Endothelial cell of umbilical vein (primary cell): Measurements from ENCODE around the gene SH3RF3. TPM values are rescaled to one million over a fixed set of nuclear protein-coding genes. Genes with fewer than 3 reads are reported as not detected.
A peak's percentile ranks its signal among the peaks of the same experiment; 100 is the strongest.

Experiments
- BruUV-seq: library from RNA; stranded (reverse); fragments of 400-500 nt; replicated peaks from 2 replicates; lab custom pipeline; 2021; lab: Mats Ljungman, UMichigan
- CTCF ChIA-PET: fragments of 300-600, 350-600 bp; sonication (Branson Sonifier 250); formaldehyde crosslinking; loops from one replicate; lab custom pipeline; 2021; ENCODE audit warnings: antibody characterized with exemption, inconsistent platforms; lab: Charles Lee
- POLR2A ChIA-PET: fragments of 300-600, 350-600 bp; sonication (Branson Sonifier 250); formaldehyde crosslinking; loops from one replicate; lab custom pipeline; 2021; ENCODE audit warnings: antibody characterized with exemption, inconsistent platforms; lab: Charles Lee
- DNase-seq: peaks from one replicate; pipeline ENCODE4 v3.0.0-alpha.2; 2011; ENCODE audit warnings: low read depth, low spot score
- FAIRE-seq: peaks from 2 replicates; lab custom pipeline; 2011; peaks lifted over from hg19 to GRCh38; lab: Jason Lieb, UNC
- H2AFZ ChIP-seq: 2 replicates; pipeline ENCODE4 v1.6.0; 2012; ENCODE audit warnings: low read depth, low read length, control low read depth, inconsistent platforms
- H3K27ac ChIP-seq: 2 replicates; pipeline ENCODE4 v1.5.1; 2011; ENCODE audit warnings: low read depth, mild to moderate bottlenecking, control low read depth, low read length, moderate library complexity; ENCODE audit not compliant: insufficient read depth
- H3K27me3 ChIP-seq, 2 experiments: 2 replicates each; pipeline versions ENCODE4 v1.6.0 to v1.6.1; 2011; ENCODE audit warnings: low read length in 2 of 2, mixed read lengths in 1 of 2; ENCODE audit not compliant: control insufficient read depth in 2 of 2, insufficient read depth in 2 of 2
- H3K36me3 ChIP-seq, 2 experiments: 2 replicates in 1 of 2; 3 replicates in 1 of 2; pipeline ENCODE4 v1.5.1; 2011; ENCODE audit warnings: low read length in 2 of 2, mild to moderate bottlenecking in 1 of 2, moderate library complexity in 1 of 2; ENCODE audit not compliant: control insufficient read depth in 2 of 2, insufficient read depth in 2 of 2; ENCODE audit errors: extremely low read depth in 1 of 2
- H3K4me1 ChIP-seq: 3 replicates; pipeline ENCODE4 v1.5.1; 2011; ENCODE audit warnings: mild to moderate bottlenecking, low read length; ENCODE audit not compliant: control insufficient read depth, insufficient read depth; ENCODE audit errors: extremely low read depth
- H3K4me2 ChIP-seq: 2 replicates; pipeline ENCODE4 v1.6.1; 2011; ENCODE audit warnings: low read length, control low read depth, mixed read lengths; ENCODE audit not compliant: insufficient read depth
- H3K4me3 ChIP-seq, 3 experiments: fragments of 200-600 bp in 1 of 3; sonication (generic), shearing (Covaris generic) in 1 of 3; replicated peaks in 1 of 3; 2 replicates each; pipeline ENCODE4 v1.5.1; 2011 to 2016; ENCODE audit warnings: control low read depth in 3 of 3, low read length in 3 of 3, mild to moderate bottlenecking in 2 of 3, inconsistent platforms in 1 of 3, low read depth in 1 of 3, moderate library complexity in 1 of 3; ENCODE audit not compliant: insufficient read depth in 1 of 3
- H3K79me2 ChIP-seq: 2 replicates; pipeline ENCODE4 v1.6.0; 2012; ENCODE audit warnings: low read length, inconsistent platforms; ENCODE audit not compliant: control insufficient read depth, insufficient read depth
- H3K9ac ChIP-seq: replicated peaks from 2 replicates; pipeline ENCODE3; 2011; ENCODE audit warnings: low read length, control low read depth; ENCODE audit not compliant: insufficient read depth; ENCODE audit errors: extremely low read depth
- H3K9me1 ChIP-seq: replicated peaks from 3 replicates; pipeline ENCODE4 v1.6.0; 2011; ENCODE audit warnings: mild to moderate bottlenecking, low read length; ENCODE audit not compliant: control insufficient read depth, insufficient read depth; ENCODE audit errors: extremely low read depth
- H3K9me3 ChIP-seq: replicated peaks from 2 replicates; pipeline ENCODE4 v1.5.1; 2012; ENCODE audit warnings: low read length, inconsistent platforms; ENCODE audit not compliant: control insufficient read depth, insufficient read depth
- H4K20me1 ChIP-seq: replicated peaks from 2 replicates; pipeline ENCODE3; 2011; ENCODE audit warnings: mild to moderate bottlenecking, low read length; ENCODE audit not compliant: control insufficient read depth, insufficient read depth; ENCODE audit errors: extremely low read depth
- CTCF ChIP-seq, 2 donors: IDR thresholded peaks; 1 replicate in 1 of 2; 2 replicates in 1 of 2; pipeline ENCODE4 v1.5.1; 2011; ENCODE audit warnings: low read length in 2 of 2, mild to moderate bottlenecking in 2 of 2, moderate library complexity in 2 of 2, control low read depth in 1 of 2, inconsistent platforms in 1 of 2, low read depth in 1 of 2; ENCODE audit not compliant: insufficient read depth in 1 of 2; ENCODE audit errors: extremely low read depth in 1 of 2
- EZH2 ChIP-seq: IDR thresholded peaks from 2 replicates; pipeline ENCODE4 v1.6.1; 2012; ENCODE audit warnings: borderline replicate concordance, low read depth, mild to moderate bottlenecking, moderate library complexity, low read length, inconsistent platforms; ENCODE audit not compliant: severe bottlenecking
- FOS ChIP-seq: IDR thresholded peaks from 2 replicates; pipeline ENCODE4 v1.6.1; 2011; ENCODE audit warnings: mild to moderate bottlenecking, low read length, moderate library complexity, borderline replicate concordance; ENCODE audit not compliant: insufficient read depth
- GATA2 ChIP-seq: IDR thresholded peaks from 2 replicates; pipeline ENCODE4 v1.7.0; 2011; ENCODE audit warnings: low read depth, mild to moderate bottlenecking, moderate library complexity, mixed read lengths, low read length; ENCODE audit not compliant: insufficient read length, insufficient read depth
- JUN ChIP-seq: IDR thresholded peaks from 2 replicates; pipeline ENCODE4 v1.6.1; 2011; ENCODE audit warnings: borderline replicate concordance, low read depth; ENCODE audit not compliant: insufficient read length, insufficient read depth
- MAX ChIP-seq: IDR thresholded peaks from 2 replicates; pipeline ENCODE4 v1.6.1; 2011; ENCODE audit not compliant: insufficient read depth, insufficient read length
- MYC ChIP-seq: IDR thresholded peaks from one replicate; pipeline ENCODE4 v1.6.1; 2011; ENCODE audit warnings: mild to moderate bottlenecking, low read depth, low read length
- POLR2A ChIP-seq: IDR thresholded peaks from 2 replicates; pipeline ENCODE4 v1.6.1; 2012; ENCODE audit warnings: low read depth, mild to moderate bottlenecking, control low read depth, low read length
- POLR2AphosphoS5 ChIP-seq: IDR thresholded peaks from 2 replicates; pipeline ENCODE4 v1.6.1; 2012; ENCODE audit warnings: low read depth, mild to moderate bottlenecking, control low read depth, low read length, moderate library complexity; ENCODE audit not compliant: insufficient read depth
- dilution Hi-C: fragments of 300-500 bp; cut with MboI; formaldehyde crosslinking; loops from one replicate; pipeline ENCODE4 v1.15.0; 2019; ENCODE audit warnings: low sequenced_read_pairs; ENCODE audit not compliant: extremely low pct_ligation_motif_present
- intact Hi-C: fragments of 100-400 bp; cut with micrococcal nuclease; formaldehyde crosslinking; loops from one replicate; pipeline ENCODE4 v1.10.0; 2022
- polyA plus RNA-seq, 4 experiments: library from polyadenylated mRNA; depleted of rRNA in 3 of 4; stranded (reverse) in 3 of 4; unstranded in 1 of 4; fragments of >200 nt; gene quantifications; 2 replicates each; pipeline versions ENCODE4 v1.2.1 to v1.2.3, GENCODE V29; 2011 to 2012; ENCODE audit warnings: missing spikeins in 1 of 4
- total RNA-seq: library from RNA; stranded (reverse); gene quantifications from 2 replicates; pipeline ENCODE4 v1.2.3, GENCODE V29; 2021

SH3RF3 gene
- total and polyA plus RNA-seq, 2 donors (not counting 3 experiments of a cell fraction or from before 2014, with no cell fraction given) = 3.8 to 14.7 TPM

DNA sequence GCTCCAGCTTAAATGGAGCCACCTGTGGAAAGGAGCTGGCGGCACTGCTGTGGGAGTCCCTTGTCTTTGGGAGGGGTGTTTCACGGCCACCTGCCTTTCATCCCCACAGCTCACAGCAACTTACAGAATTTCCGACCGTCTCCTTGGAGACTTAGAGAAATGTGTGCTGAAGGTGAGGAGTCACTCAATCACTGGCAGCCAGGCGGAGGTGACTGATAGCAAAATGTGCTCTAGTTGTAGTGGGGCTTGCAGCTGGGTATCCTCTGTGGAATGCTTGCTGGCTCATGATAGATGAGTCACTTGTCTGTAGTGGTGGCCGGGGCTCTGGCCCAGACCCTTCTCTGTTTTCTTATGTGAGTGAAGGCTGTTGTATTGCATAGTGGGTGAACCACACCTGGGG lies 110.7 kb downstream of the SH3RF3 start:
- no peaks in the 10 kb centered on the region for H3K9me1 ChIP-seq
- no peaks in the 10 kb centered on the region for H3K9me3 ChIP-seq
- no peak overlapping the region for H2AFZ ChIP-seq
- no peaks in the 10 kb centered on the region for H4K20me1 ChIP-seq
- peak overlapping the region; percentile 93 for H3K27ac ChIP-seq
- FAIRE-seq (peak; percentile 93), DNase-seq (peak; percentile 86)
- intact Hi-C loops = loop anchor here (2.0 kb wide), 3 partner anchors 27 to 101 kb away; no protein-coding TSS in a partner anchor
- ChIA-PET POLR2A (interaction anchor here (0.8 kb wide), 1 partner anchor 68 kb away, joined by 3 read pairs; no protein-coding TSS in a partner anchor), CTCF (interaction anchor here (0.8 to 1.7 kb wide), 11 partner anchors 9 to 271 kb away, joined by 3 to 7 read pairs (median 4); no protein-coding TSS in a partner anchor)
- H3K27me3 ChIP-seq = no peaks in the 10 kb centered on the region
- H3K4me1 ChIP-seq = peaks cover 57% of the 10 kb centered on the region
- peak overlapping the region; percentile 21 for H3K9ac ChIP-seq
- no TSS peak for BruUV-seq
- no peaks in the 10 kb centered on the region for H3K36me3 ChIP-seq
- H3K4me2 ChIP-seq = peak overlapping the region; percentile 4
- H3K79me2 ChIP-seq = peaks cover 19% of the 10 kb centered on the region
- no peak overlapping the region for H3K4me3 ChIP-seq
- TF ChIP-seq POLR2AphosphoS5 = peak; percentile 79
- no peak for TF ChIP-seq EZH2
- TF ChIP-seq GATA2 = peak; percentile 45
- TF ChIP-seq CTCF (IDR thresholded peaks at IDR 0.05; ENCODE audit: extremely low read depth in 1 of 2, insufficient read depth in 1 of 2, low read depth in 1 of 2, low read length in 2 of 2) = no peak
- peak; percentile 72 for TF ChIP-seq JUN
- no peak for TF ChIP-seq MAX
- peak; percentile 87 for TF ChIP-seq FOS
- no peak for TF ChIP-seq MYC
- TF ChIP-seq POLR2A = no peak
- dilution Hi-C loops = no loop called here
